Measurements from ENCODE around the gene FAM3B. TPM values are rescaled to one million over a fixed set of nuclear protein-coding genes. Genes with fewer than 3 reads are reported as not detected.

FAM3B gene
- total RNA-seq, 1 donor from 2014 or later = 0.20 TPM

GRCh38 chr21:41398251-41398650 is 81.7 kb downstream of the FAM3B start:
- no peak for DNase-seq

- DNase-seq = no peak
Measured at GRCh38 chr21:41398831-41399230, 82.2 kb downstream of the FAM3B start.

GRCh38 chr21:41399246-41399800 is 82.7 kb downstream of the FAM3B start:
- no peak for DNase-seq

- DNase-seq = no peak
Measured at GRCh38 chr21:41402231-41402630, 85.6 kb downstream of the FAM3B start.

- DNase-seq = no peak
Measured at GRCh38 chr21:41402796-41403195, 86.2 kb downstream of the FAM3B start.

GRCh38 chr21:41403331-41403730 is 86.7 kb downstream of the FAM3B start:
- no peak for DNase-seq

- no peak for DNase-seq
Measured at GRCh38 chr21:41403966-41404365, 87.4 kb downstream of the FAM3B start.

GRCh38 chr21:41405321-41405720 is 88.7 kb downstream of the FAM3B start:
- DNase-seq = no peak

GRCh38 chr21:41406340-41406739 is 89.7 kb downstream of the FAM3B start:
- no peak for DNase-seq

Other genes starting within 250 kb of the FAM3B start
- 53.2 TPM for gene BACE2, start 148.6 kb upstream of the FAM3B start, total RNA-seq
- gene MX2, start 45.2 kb downstream of the FAM3B start, total RNA-seq = 4.5 TPM
- 5.8 TPM for gene MX1, start 109.4 kb downstream of the FAM3B start, total RNA-seq
- gene TMPRSS2, start 191.4 kb downstream of the FAM3B start, total RNA-seq = 0.69 TPM